Smooth muscle cell (in vitro differentiated cells): Measurements from ENCODE around the gene BARHL1. TPM values are rescaled to one million over a fixed set of nuclear protein-coding genes. Genes with fewer than 3 reads are reported as not detected.

ENCODE experiments used
- DNase-seq: peaks from one replicate; lab custom pipeline; 2025; ENCODE audit not compliant: unreplicated experiment; lab: John Stamatoyannopoulos, UW
- H2AFZ ChIP-seq: fragments of 200-600 bp; sonication (generic); 2 replicates; pipeline ENCODE4 v1.6.0; 2016; ENCODE audit warnings: antibody characterized with exemption, low read depth, mild to moderate bottlenecking
- H3F3A ChIP-seq: fragments of 200-600 bp; sonication (generic); 2 replicates; pipeline ENCODE4 v1.6.0; 2017; ENCODE audit warnings: antibody characterized with exemption, low read depth
- H3K27ac ChIP-seq: fragments of 200-600 bp; sonication (generic); 2 replicates; pipeline ENCODE4 v1.5.1; 2016; ENCODE audit warnings: low read depth, mild to moderate bottlenecking
- H3K27me3 ChIP-seq: fragments of 200-600 bp; sonication (generic); 2 replicates; pipeline ENCODE4 v1.6.1; 2016; ENCODE audit warnings: low read depth, mild to moderate bottlenecking
- H3K36me3 ChIP-seq: fragments of 200-600 bp; sonication (generic); 2 replicates; pipeline ENCODE4 v1.5.1; 2016; ENCODE audit warnings: low read depth
- H3K4me1 ChIP-seq: fragments of 200-600 bp; sonication (generic); 2 replicates; pipeline ENCODE4 v1.5.1; 2016; ENCODE audit warnings: low read depth
- H3K4me2 ChIP-seq: fragments of 200-600 bp; sonication (generic); 2 replicates; pipeline ENCODE4 v1.6.0; 2016; ENCODE audit warnings: mild to moderate bottlenecking
- H3K4me3 ChIP-seq: fragments of 200-600 bp; sonication (generic); 2 replicates; pipeline ENCODE4 v1.5.1; 2016; ENCODE audit warnings: mild to moderate bottlenecking
- H3K79me2 ChIP-seq: fragments of 200-600 bp; sonication (generic); 2 replicates; pipeline ENCODE4 v1.6.0; 2016; ENCODE audit warnings: low read depth, mild to moderate bottlenecking
- H3K9ac ChIP-seq: fragments of 200-600 bp; sonication (generic); 2 replicates; pipeline ENCODE4 v1.6.0; 2016; ENCODE audit warnings: low read depth
- H3K9me3 ChIP-seq: fragments of 200-600 bp; sonication (generic); replicated peaks from 2 replicates; pipeline ENCODE4 v1.5.1; 2016; ENCODE audit warnings: low read depth
- H4K20me1 ChIP-seq: fragments of 200-600 bp; sonication (generic); 2 replicates; pipeline ENCODE4 v1.6.0; 2016; ENCODE audit warnings: low read depth
- CTCF ChIP-seq: fragments of 200-600 bp; sonication (generic); IDR thresholded peaks from 2 replicates; pipeline ENCODE4 v1.5.1; 2017; ENCODE audit warnings: borderline replicate concordance, mild to moderate bottlenecking, antibody characterized with exemption; ENCODE audit not compliant: insufficient read depth, poor library complexity, severe bottlenecking
- WGBS: methylation state at CpG from one replicate; pipeline ENCODE4 v1.1.7; 2016; ENCODE audit warnings: low lambda C conversion rate; 5-methylcytosine and 5-hydroxymethylcytosine counted together
- polyA plus RNA-seq: library from polyadenylated mRNA; unstranded; fragments of >200 nt; fragmentation: Nextera tagmentation; extraction: Ambion mirVana; gene quantifications from 2 replicates; pipeline ENCODE4 v1.2.1, GENCODE V29; 2016
- total RNA-seq: library from RNA; depleted of rRNA; stranded (reverse); fragments of >200 nt; gene quantifications from 2 replicates; pipeline ENCODE4 v1.2.3, GENCODE V29; 2014

Gene BARHL1
- total and polyA plus RNA-seq, 2 experiments from 2014 or later, result 0.24 TPM; not detected in 1

- peaks cover 63% of the 10 kb centered on the region for H3K27me3 ChIP-seq
- no peak overlapping the region for H3K4me2 ChIP-seq
- 53% methylated on average over 8 of the region's 8 CpGs for WGBS
- no peak overlapping the region for H3K4me3 ChIP-seq
- no peak overlapping the region for H2AFZ ChIP-seq
- no peaks in the 10 kb centered on the region for H3K36me3 ChIP-seq
- H3F3A ChIP-seq, result no peaks in the 10 kb centered on the region
- H3K9ac ChIP-seq, result no peak overlapping the region
- no peak for DNase-seq
- no peak for TF ChIP-seq CTCF
- no peaks in the 10 kb centered on the region for H3K79me2 ChIP-seq
- no peak overlapping the region for H3K27ac ChIP-seq
- H3K4me1 ChIP-seq, result peaks cover 46% of the 10 kb centered on the region
- peaks cover 80% of the 10 kb centered on the region for H4K20me1 ChIP-seq
- no peaks in the 10 kb centered on the region for H3K9me3 ChIP-seq
Observed at GRCh38 chr9:132592451-132592850, 10.0 kb downstream of the BARHL1 start.

- Histone ChIP-seq H3K27ac (no peak overlapping the region), H3K36me3 (no peaks in the 10 kb centered on the region), H3K9me3 (no peaks in the 10 kb centered on the region), H4K20me1 (peaks cover 79% of the 10 kb centered on the region), H3K4me2 (no peak overlapping the region), H3F3A (no peaks in the 10 kb centered on the region), H2AFZ (no peak overlapping the region), H3K4me3 (no peak overlapping the region), H3K79me2 (no peaks in the 10 kb centered on the region), H3K9ac (no peak overlapping the region), H3K27me3 (peaks cover 43% of the 10 kb centered on the region), H3K4me1 (peaks cover 52% of the 10 kb centered on the region)
- TF ChIP-seq CTCF, result no peak
- no peak for DNase-seq
- WGBS, result 97% methylated on average over 13 of the region's 13 CpGs
Observed at GRCh38 chr9:132594412-132594811, 12.0 kb downstream of the BARHL1 start.

GRCh38 chr9:132595319-132595718, 12.9 kb downstream of the BARHL1 start:
- no peak overlapping the region for H3K9ac ChIP-seq
- no peaks in the 10 kb centered on the region for H3F3A ChIP-seq
- H4K20me1 ChIP-seq, result peaks cover 72% of the 10 kb centered on the region
- no peaks in the 10 kb centered on the region for H3K79me2 ChIP-seq
- TF ChIP-seq CTCF, result no peak
- H3K4me1 ChIP-seq, result peaks cover 50% of the 10 kb centered on the region
- peaks cover 34% of the 10 kb centered on the region for H3K27me3 ChIP-seq
- WGBS, result 60% methylated on average over 6 of the region's 6 CpGs
- H3K4me2 ChIP-seq, result peak overlapping the region; percentile 9
- H3K4me3 ChIP-seq, result no peak overlapping the region
- DNase-seq, result no peak
- no peaks in the 10 kb centered on the region for H3K36me3 ChIP-seq
- no peaks in the 10 kb centered on the region for H3K9me3 ChIP-seq
- no peak overlapping the region for H2AFZ ChIP-seq
- H3K27ac ChIP-seq, result no peak overlapping the region

- TF ChIP-seq CTCF, result no peak
- H3K36me3 ChIP-seq, result no peaks in the 10 kb centered on the region
- no peak overlapping the region for H3K27ac ChIP-seq
- H3K27me3 ChIP-seq, result peaks cover 25% of the 10 kb centered on the region
- peak overlapping the region; percentile 9 for H3K4me2 ChIP-seq
- WGBS, result 69% methylated on average over 3 of the region's 3 CpGs
- no peak overlapping the region for H3K4me3 ChIP-seq
- DNase-seq, result no peak
- no peak overlapping the region for H2AFZ ChIP-seq
- H4K20me1 ChIP-seq, result peaks cover 64% of the 10 kb centered on the region
- H3K9me3 ChIP-seq, result no peaks in the 10 kb centered on the region
- H3F3A ChIP-seq, result no peaks in the 10 kb centered on the region
- H3K9ac ChIP-seq, result no peak overlapping the region
- no peaks in the 10 kb centered on the region for H3K79me2 ChIP-seq
- peaks cover 43% of the 10 kb centered on the region for H3K4me1 ChIP-seq
Observed at GRCh38 chr9:132596200-132596599, 13.8 kb downstream of the BARHL1 start.
